GM23248 (cell line): Measurements from ENCODE around the gene MYO5C. TPM values are rescaled to one million over a fixed set of nuclear protein-coding genes. Genes with fewer than 3 reads are reported as not detected.

Source experiments
- DNase-seq: peaks from one replicate; pipeline ENCODE4 v3.0.0-alpha.2; 2015
- H2AFZ ChIP-seq: fragments of 200-600 bp; sonication (generic); 2 replicates; pipeline ENCODE4 v1.6.1; 2016; ENCODE audit warnings: antibody characterized with exemption
- H3F3A ChIP-seq: fragments of 200-600 bp; sonication (generic); 2 replicates; pipeline ENCODE4 v1.6.1; 2016; ENCODE audit warnings: mild to moderate bottlenecking, antibody characterized with exemption, mixed run types; ENCODE audit not compliant: insufficient read depth
- H3K27ac ChIP-seq: fragments of 200-600 bp; sonication (generic); 2 replicates; pipeline ENCODE4 v1.5.1; 2016; ENCODE audit warnings: mild to moderate bottlenecking
- H3K27me3 ChIP-seq: fragments of 200-600 bp; sonication (generic); replicated peaks from 2 replicates; pipeline ENCODE4 v1.6.1; 2016; ENCODE audit warnings: mild to moderate bottlenecking; ENCODE audit not compliant: insufficient read depth
- H3K36me3 ChIP-seq: fragments of 200-600 bp; sonication (generic); 2 replicates; pipeline ENCODE4 v1.6.1; 2016; ENCODE audit warnings: low read depth, mild to moderate bottlenecking
- H3K4me1 ChIP-seq: fragments of 200-600 bp; sonication (generic); 2 replicates; pipeline ENCODE4 v1.6.1; 2016; ENCODE audit warnings: mild to moderate bottlenecking; ENCODE audit not compliant: insufficient read depth
- H3K4me2 ChIP-seq: fragments of 200-600 bp; sonication (generic); one replicate; pipeline ENCODE4 v1.6.1; 2016; ENCODE audit warnings: mild to moderate bottlenecking; ENCODE audit not compliant: unreplicated experiment
- H3K4me3 ChIP-seq: fragments of 200-600 bp; sonication (generic); 2 replicates; pipeline ENCODE4 v1.5.1; 2016; ENCODE audit warnings: mild to moderate bottlenecking
- H3K79me2 ChIP-seq: fragments of 200-600 bp; sonication (generic); 2 replicates; pipeline ENCODE4 v1.6.1; 2016; ENCODE audit warnings: mild to moderate bottlenecking; ENCODE audit not compliant: insufficient read depth
- H3K9ac ChIP-seq: fragments of 200-600 bp; sonication (generic); 2 replicates; pipeline ENCODE4 v1.6.1; 2016; ENCODE audit warnings: mild to moderate bottlenecking
- H3K9me2 ChIP-seq: fragments of 200-600 bp; sonication (generic); 2 replicates; pipeline ENCODE4 v1.6.1; 2016; ENCODE audit warnings: mixed run types, mild to moderate bottlenecking, moderate library complexity; ENCODE audit not compliant: insufficient read depth
- H3K9me3 ChIP-seq: fragments of 200-600 bp; sonication (generic); one replicate; pipeline ENCODE4 v1.6.1; 2017; ENCODE audit warnings: low read depth
- H4K20me1 ChIP-seq: fragments of 200-600 bp; sonication (generic); 2 replicates; pipeline ENCODE4 v1.6.0; 2016; ENCODE audit not compliant: insufficient read depth
- EZH2 ChIP-seq: fragments of 200-600 bp; sonication (generic); IDR thresholded peaks from 2 replicates; pipeline ENCODE4 v1.6.1; 2018; ENCODE audit warnings: antibody characterized with exemption, mild to moderate bottlenecking; ENCODE audit not compliant: insufficient read depth, poor library complexity, severe bottlenecking
- EZH2phosphoT487 ChIP-seq: fragments of 200-600 bp; sonication (generic); IDR thresholded peaks from 2 replicates; pipeline ENCODE4 v1.6.1; 2018; ENCODE audit warnings: antibody characterized with exemption, moderate library complexity, mild to moderate bottlenecking, low read depth; ENCODE audit not compliant: insufficient read depth
- WGBS, 2 experiments: methylation state at CpG; one replicate each; pipeline ENCODE4 v1.1.6; 2015 to 2017; ENCODE audit warnings: low lambda C conversion rate in 2 of 2, low coverage in 1 of 2; ENCODE audit errors: missing lambda C conversion rate in 2 of 2; 5-methylcytosine and 5-hydroxymethylcytosine counted together
- in situ Hi-C: fragments of 300-500 bp; cut with MboI; formaldehyde crosslinking; loops from 2 replicates; pipeline ENCODE4 v1.15.0; 2020
- polyA plus RNA-seq: library from polyadenylated mRNA; unstranded; fragments of >200 nt; fragmentation: Nextera tagmentation; extraction: Ambion mirVana; gene quantifications from 2 replicates; pipeline ENCODE4 v1.2.1, GENCODE V29; 2016
- total RNA-seq: library from RNA; depleted of rRNA; stranded (reverse); fragments of >200 nt; shearing (Covaris generic); gene quantifications from 2 replicates; pipeline ENCODE4 v1.2.3, GENCODE V29; 2014

The MYO5C gene
- total and polyA plus RNA-seq, 2 experiments from 2014 or later: not detected

DNA sequence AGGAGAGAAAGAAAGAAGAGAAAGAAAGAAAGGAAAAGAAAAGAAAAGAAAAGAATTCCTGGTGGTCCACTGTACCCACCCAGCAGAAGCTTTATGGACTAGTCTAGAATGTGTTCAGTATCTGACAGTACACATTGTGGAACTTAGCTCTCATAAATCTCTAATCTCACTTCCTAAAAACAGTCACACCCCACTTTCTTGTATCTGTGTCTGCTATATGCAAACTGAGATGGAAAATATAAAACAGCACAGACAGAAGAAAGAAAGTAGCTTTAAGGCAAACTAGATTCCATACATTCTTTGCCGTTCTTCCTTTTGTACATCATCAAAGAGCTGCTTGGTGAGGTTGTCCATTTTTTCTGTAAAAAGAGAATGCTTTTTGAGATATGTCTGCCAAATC, 63.3 kb downstream of the MYO5C start:
- Histone ChIP-seq H3K79me2 (no peaks in the 10 kb centered on the region), H3K27ac (no peak overlapping the region), H3F3A (peaks cover 13% of the 10 kb centered on the region; the same call in 1 of the 2 replicates), H3K9ac (no peak overlapping the region), H4K20me1 (no peaks in the 10 kb centered on the region), H3K27me3 (no peaks in the 10 kb centered on the region), H3K9me3 (no peaks in the 10 kb centered on the region), H3K4me1 (peaks cover 18% of the 10 kb centered on the region), H3K4me2 (peak overlapping the region; percentile 55), H3K9me2 (no peaks in the 10 kb centered on the region), H3K4me3 (no peak overlapping the region), H2AFZ (peak overlapping the region; percentile 30), H3K36me3 (no peaks in the 10 kb centered on the region)
- peak; percentile 19 for DNase-seq
- no peak for TF ChIP-seq EZH2
- no peak for TF ChIP-seq EZH2phosphoT487
- WGBS, 2 experiments: 33 to 70% methylated on average over 1 of the region's 1 CpG
- in situ Hi-C loops: no loop called here

DNA sequence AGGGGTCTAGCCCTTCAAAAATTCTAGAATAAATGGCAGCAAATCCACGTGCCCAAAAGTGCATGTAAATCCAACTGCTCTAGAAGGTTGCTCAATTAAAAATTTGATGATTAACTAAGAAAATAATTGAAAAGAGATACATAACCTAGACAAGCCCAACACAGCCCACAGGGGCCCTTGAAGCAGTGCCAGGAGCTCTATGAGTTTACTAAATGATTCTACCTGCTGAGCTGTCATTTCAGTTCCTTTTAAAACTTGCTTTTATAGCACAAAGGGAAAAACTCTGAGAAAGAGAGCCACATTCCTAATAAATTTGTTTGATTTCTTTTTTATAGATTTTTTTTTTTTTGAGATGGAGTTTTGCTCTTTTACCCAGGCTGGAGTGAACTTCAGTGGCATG, 65.5 kb downstream of the MYO5C start:
- no peak for TF ChIP-seq EZH2
- Histone ChIP-seq H3K79me2 (no peaks in the 10 kb centered on the region), H3K9ac (no peak overlapping the region), H3K36me3 (no peaks in the 10 kb centered on the region), H2AFZ (no peak overlapping the region), H3K27ac (no peak overlapping the region), H3K9me2 (no peaks in the 10 kb centered on the region), H4K20me1 (no peaks in the 10 kb centered on the region), H3K27me3 (no peaks in the 10 kb centered on the region), H3K9me3 (no peaks in the 10 kb centered on the region), H3K4me3 (no peak overlapping the region), H3K4me1 (peaks cover 18% of the 10 kb centered on the region), H3F3A (peaks cover 13% of the 10 kb centered on the region; the same call in 1 of the 2 replicates), H3K4me2 (no peak overlapping the region)
- WGBS, 2 experiments: 89 to 92% methylated on average over 1 of the region's 1 CpG
- in situ Hi-C loops: no loop called here
- no peak for DNase-seq

DNA sequence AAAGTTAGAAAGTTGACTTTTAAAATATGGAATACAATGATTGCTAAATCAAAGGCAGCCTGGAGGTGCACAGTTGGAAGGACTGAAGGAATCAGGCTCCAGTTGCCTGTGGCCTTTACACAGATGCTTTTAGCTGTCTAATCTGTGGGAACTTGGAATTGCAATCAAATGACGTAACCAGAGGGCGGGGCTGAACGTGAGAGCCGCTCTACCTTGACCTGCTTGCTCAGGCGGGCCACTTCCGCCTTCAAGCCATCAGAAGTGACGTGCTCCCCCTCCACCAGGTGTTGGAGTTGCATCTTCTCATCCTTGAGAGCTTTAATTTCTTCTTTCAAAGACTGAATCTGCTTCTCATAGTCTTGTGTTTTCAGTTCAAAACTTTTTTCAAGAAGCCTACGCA, 66.7 kb downstream of the MYO5C start:
- no peak for TF ChIP-seq EZH2
- TF ChIP-seq EZH2phosphoT487: no peak
- no peaks in the 10 kb centered on the region for H3K9me2 ChIP-seq
- peaks cover 15% of the 10 kb centered on the region for H3K4me1 ChIP-seq
- H3K9ac ChIP-seq: no peak overlapping the region
- no peak overlapping the region for H2AFZ ChIP-seq
- H3K4me3 ChIP-seq: no peak overlapping the region
- no peaks in the 10 kb centered on the region for H4K20me1 ChIP-seq
- H3K27me3 ChIP-seq: no peaks in the 10 kb centered on the region
- 62 to 63% methylated on average over 8 of the region's 8 CpGs for WGBS, 2 experiments
- no peak overlapping the region for H3K4me2 ChIP-seq
- in situ Hi-C loops: no loop called here
- peak; percentile 13 for DNase-seq
- peaks cover 11% of the 10 kb centered on the region; the same call in 1 of the 2 replicates for H3F3A ChIP-seq
- H3K79me2 ChIP-seq: no peaks in the 10 kb centered on the region
- no peaks in the 10 kb centered on the region for H3K36me3 ChIP-seq
- no peaks in the 10 kb centered on the region for H3K9me3 ChIP-seq
- H3K27ac ChIP-seq: no peak overlapping the region

GRCh38 chr15:52227456-52227855, 68.1 kb downstream of the MYO5C start:
- WGBS, 2 experiments: 42% methylated on average over 5 of the region's 5 CpGs
- peaks cover 3% of the 10 kb centered on the region for H3K4me1 ChIP-seq
- DNase-seq: peak; percentile 85

GRCh38 chr15:52225230-52225629, 70.4 kb downstream of the MYO5C start:
- DNase-seq: no peak
- in situ Hi-C loops: no loop called here
- Histone ChIP-seq H3K4me1 (no peaks in the 10 kb centered on the region), H3K4me2 (no peak overlapping the region), H3K79me2 (no peaks in the 10 kb centered on the region), H3F3A (no peaks in the 10 kb centered on the region), H4K20me1 (no peaks in the 10 kb centered on the region), H3K36me3 (no peaks in the 10 kb centered on the region), H3K27me3 (no peaks in the 10 kb centered on the region), H2AFZ (no peak overlapping the region), H3K9ac (no peak overlapping the region), H3K9me3 (no peaks in the 10 kb centered on the region), H3K4me3 (no peak overlapping the region), H3K27ac (no peak overlapping the region), H3K9me2 (no peaks in the 10 kb centered on the region)
- TF ChIP-seq EZH2phosphoT487 (no peak), EZH2 (no peak)
- 60 to 65% methylated on average over 8 of the region's 8 CpGs for WGBS, 2 experiments

More at GRCh38 chr15:52227456-52227855, 68.1 kb downstream of the MYO5C start:
- Histone ChIP-seq H3K4me3 (no peak overlapping the region), H3K79me2 (no peaks in the 10 kb centered on the region), H3K9ac (no peak overlapping the region), H3K9me2 (no peaks in the 10 kb centered on the region), H3K36me3 (no peaks in the 10 kb centered on the region), H3K9me3 (no peaks in the 10 kb centered on the region), H3F3A (peaks cover 3% of the 10 kb centered on the region; the same call in 1 of the 2 replicates), H4K20me1 (no peaks in the 10 kb centered on the region), H3K27ac (no peak overlapping the region), H3K4me2 (no peak overlapping the region), H3K27me3 (no peaks in the 10 kb centered on the region), H2AFZ (no peak overlapping the region)
- in situ Hi-C loops: no loop called here
- TF ChIP-seq EZH2 (no peak), EZH2phosphoT487 (no peak)
